Ovary (tissue), 3 donors: ENCODE data around the gene BORCS5.

ENCODE experiments used
- CTCF ChIP-seq, 3 donors: fragments of 450-650 bp in 2 of 3; fragments of 200-600 bp in 1 of 3; IDR thresholded peaks; one replicate each; pipeline versions ENCODE4 v1.5.1 to v1.8.0; 2016 to 2022; ENCODE audit warnings: antibody characterized with exemption in 3 of 3, mild to moderate bottlenecking in 1 of 3
- EP300 ChIP-seq: sonication (generic); formaldehyde crosslinking; IDR thresholded peaks from one replicate; pipeline ENCODE4 v1.6.1; 2017; ENCODE audit warnings: antibody characterized with exemption
- POLR2A ChIP-seq: fragments of 450-650 bp; IDR thresholded peaks from one replicate; pipeline ENCODE4 v1.6.1; 2017; ENCODE audit warnings: antibody characterized with exemption, mild to moderate bottlenecking, moderate library complexity
- donor health status: DM: no; HTN: no; CAD: no.

GRCh38 chr12:12461923-12462315 lies 105.0 kb downstream of the BORCS5 start:
- TF ChIP-seq CTCF (IDR thresholded peaks at IDR 0.05) (no peak), POLR2A (no peak), EP300 (no peak)
